ENCODE measurements around the gene PSMC4.
"Not testable (repeated sequence)": the region's sequence is repeated elsewhere in the genome, so short reads cannot be mapped to it uniquely, and the experiment has no call there.

The PSMC4 gene

DNA sequence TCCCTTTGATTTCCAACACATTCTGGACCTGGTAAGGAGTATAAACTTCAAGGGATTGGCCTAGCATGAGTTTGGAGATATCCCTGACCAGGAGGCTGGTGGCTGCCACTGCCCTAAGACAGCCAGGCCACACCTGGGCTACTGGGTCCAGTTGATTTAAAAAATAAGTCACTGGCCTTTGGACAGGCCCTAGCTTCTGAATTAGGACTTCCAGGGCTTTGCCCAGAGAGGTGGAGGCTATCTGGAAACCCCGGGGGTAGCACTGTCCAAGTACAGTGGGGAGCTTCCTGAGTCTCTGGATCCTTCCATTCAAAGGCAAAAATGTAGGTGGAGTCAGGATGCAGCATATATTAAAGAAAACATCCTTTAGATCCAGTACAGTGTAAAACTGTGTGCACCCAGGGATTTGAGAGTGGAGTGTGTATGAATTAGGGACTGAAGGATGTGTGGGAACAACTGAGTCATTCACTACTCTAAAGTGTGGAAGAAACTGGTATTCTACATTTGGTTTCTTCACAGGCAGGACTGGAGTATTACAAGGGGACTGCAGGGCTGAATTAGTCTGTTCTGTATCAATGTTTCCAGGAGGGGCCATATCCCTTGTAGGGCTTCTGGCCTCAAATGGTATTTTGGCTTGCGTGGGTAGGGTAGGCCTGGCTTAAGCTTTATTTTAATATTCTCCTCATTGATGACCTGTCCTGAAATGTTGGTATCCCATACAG lies 21.8 kb upstream of the PSMC4 start:
- no peak overlapping the region for H3K9ac ChIP-seq
- H3K36me3 ChIP-seq (ENCODE audit: control insufficient read depth, insufficient read depth, low read length): no peaks in the 10 kb centered on the region

DNA sequence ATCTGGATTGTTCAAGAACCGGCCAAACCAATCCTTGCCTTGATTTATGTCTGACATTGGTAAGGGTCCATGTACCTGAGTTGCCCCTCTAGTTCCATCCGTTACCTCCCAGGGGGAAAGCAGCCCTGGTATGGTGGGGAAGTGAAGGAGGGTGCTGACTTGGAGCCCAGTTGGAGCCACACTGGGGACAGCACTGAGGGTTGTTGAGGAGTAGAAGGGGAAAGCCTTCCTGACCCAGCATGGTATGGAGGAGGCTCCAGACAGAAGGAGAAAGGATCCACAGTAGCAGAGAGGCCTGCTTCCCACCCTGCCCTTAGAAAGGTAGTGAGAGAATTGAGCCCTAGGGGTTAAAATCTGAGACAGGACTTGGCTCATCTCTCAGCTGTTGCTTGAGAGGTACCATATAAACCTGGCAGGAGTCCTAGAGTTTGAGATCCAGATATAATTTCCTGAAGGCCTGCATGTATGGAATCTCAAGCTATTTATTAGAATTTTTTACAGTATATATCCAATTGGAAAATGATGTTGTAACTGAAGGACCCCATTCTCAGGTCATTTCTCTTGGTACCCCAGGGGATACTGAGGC lies 19.8 kb upstream of the PSMC4 start:
- Histone ChIP-seq H3K9ac (no peak overlapping the region), H3K9me3 (ENCODE audit: control insufficient read depth, low read length) (no peaks in the 10 kb centered on the region), H3K79me2 (no peaks in the 10 kb centered on the region), H3K36me3 (ENCODE audit: control insufficient read depth, insufficient read depth, low read length) (no peaks in the 10 kb centered on the region), H2AFZ (no peak overlapping the region), H3K4me3 (ENCODE audit: low read depth, low read length) (no peak overlapping the region), H3K27me3 (ENCODE audit: control insufficient read depth, insufficient read depth, low read length) (no peaks in the 10 kb centered on the region), H3K4me1 (no peaks in the 10 kb centered on the region), H3K4me2 (ENCODE audit: low read length) (no peak overlapping the region), H3K27ac (no peak overlapping the region)
- TF ChIP-seq, protein P1, sequence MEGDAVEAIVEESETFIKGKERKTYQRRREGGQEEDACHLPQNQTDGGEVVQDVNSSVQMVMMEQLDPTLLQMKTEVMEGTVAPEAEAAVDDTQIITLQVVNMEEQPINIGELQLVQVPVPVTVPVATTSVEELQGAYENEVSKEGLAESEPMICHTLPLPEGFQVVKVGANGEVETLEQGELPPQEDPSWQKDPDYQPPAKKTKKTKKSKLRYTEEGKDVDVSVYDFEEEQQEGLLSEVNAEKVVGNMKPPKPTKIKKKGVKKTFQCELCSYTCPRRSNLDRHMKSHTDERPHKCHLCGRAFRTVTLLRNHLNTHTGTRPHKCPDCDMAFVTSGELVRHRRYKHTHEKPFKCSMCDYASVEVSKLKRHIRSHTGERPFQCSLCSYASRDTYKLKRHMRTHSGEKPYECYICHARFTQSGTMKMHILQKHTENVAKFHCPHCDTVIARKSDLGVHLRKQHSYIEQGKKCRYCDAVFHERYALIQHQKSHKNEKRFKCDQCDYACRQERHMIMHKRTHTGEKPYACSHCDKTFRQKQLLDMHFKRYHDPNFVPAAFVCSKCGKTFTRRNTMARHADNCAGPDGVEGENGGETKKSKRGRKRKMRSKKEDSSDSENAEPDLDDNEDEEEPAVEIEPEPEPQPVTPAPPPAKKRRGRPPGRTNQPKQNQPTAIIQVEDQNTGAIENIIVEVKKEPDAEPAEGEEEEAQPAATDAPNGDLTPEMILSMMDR (IDR thresholded peaks at IDR 0.05): no peak

More for the DNA sequence above, 21.8 kb upstream of the PSMC4 start:
- Histone ChIP-seq H3K9me3 (ENCODE audit: control insufficient read depth, low read length) (no peaks in the 10 kb centered on the region), H3K4me1 (no peaks in the 10 kb centered on the region), H3K27me3 (ENCODE audit: control insufficient read depth, insufficient read depth, low read length) (no peaks in the 10 kb centered on the region), H2AFZ (no peak overlapping the region), H3K4me2 (ENCODE audit: low read length) (no peak overlapping the region), H3K4me3 (ENCODE audit: low read depth, low read length) (no peak overlapping the region), H3K79me2 (no peaks in the 10 kb centered on the region), H3K27ac (no peak overlapping the region)
- TF ChIP-seq, protein P1 (IDR thresholded peaks at IDR 0.05): no peak

DNA sequence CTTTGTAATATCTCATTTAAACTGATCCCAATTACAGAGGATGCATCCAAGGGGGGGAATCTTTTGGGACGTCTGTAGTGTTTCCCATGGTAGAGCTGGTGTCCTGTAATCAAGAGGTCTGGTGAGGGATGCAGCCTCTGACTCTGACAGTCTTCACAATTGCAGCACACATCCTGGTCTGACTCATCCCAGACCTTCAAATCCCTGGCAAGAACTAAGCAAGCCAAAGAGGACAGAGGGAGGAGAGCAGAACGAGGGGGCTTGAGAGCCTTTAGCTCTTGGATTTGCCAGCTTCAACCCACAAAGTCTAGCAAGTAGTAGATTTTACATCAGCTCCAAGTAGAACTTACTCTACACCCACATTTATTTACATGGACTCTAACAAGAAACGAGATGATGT lies 19.3 kb upstream of the PSMC4 start:
- Histone ChIP-seq H2AFZ (no peak overlapping the region), H3K27ac (no peak overlapping the region), H3K36me3 (ENCODE audit: control insufficient read depth, insufficient read depth, low read length) (no peaks in the 10 kb centered on the region), H3K4me2 (ENCODE audit: low read length) (no peak overlapping the region), H3K9me3 (ENCODE audit: control insufficient read depth, low read length) (no peaks in the 10 kb centered on the region), H3K4me1 (no peaks in the 10 kb centered on the region), H3K27me3 (ENCODE audit: control insufficient read depth, insufficient read depth, low read length) (no peaks in the 10 kb centered on the region), H3K4me3 (ENCODE audit: low read depth, low read length) (no peak overlapping the region), H3K79me2 (no peaks in the 10 kb centered on the region), H3K9ac (no peak overlapping the region)
- TF ChIP-seq, protein P1 (IDR thresholded peaks at IDR 0.05): no peak

DNA sequence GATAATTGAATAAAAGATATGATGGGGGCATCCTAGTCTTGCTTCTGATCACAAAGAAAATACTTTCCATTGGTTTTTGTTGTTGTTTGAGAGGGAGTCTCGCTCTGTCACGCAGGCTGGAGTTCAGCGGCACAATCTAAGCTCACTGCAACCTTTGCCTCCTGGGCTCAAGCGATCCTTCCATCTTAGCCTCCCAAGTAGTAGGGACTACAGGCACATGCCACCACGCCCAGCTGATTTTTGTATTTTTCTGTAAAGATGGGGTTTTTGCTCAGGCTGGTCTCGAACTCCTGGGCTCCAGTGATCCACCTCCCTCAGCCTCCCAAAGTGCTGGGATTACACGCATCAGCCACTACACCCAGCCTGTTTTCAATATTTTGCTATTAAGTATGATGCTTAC lies 17.1 kb upstream of the PSMC4 start:
- TF ChIP-seq, protein P1 (IDR thresholded peaks at IDR 0.05): no peak
- no peaks in the 10 kb centered on the region for H3K79me2 ChIP-seq
- no peak overlapping the region for H3K4me2 ChIP-seq (ENCODE audit: low read length)
- H3K9me3 ChIP-seq (ENCODE audit: control insufficient read depth, low read length): no peaks in the 10 kb centered on the region
- H3K36me3 ChIP-seq (ENCODE audit: control insufficient read depth, insufficient read depth, low read length): no peaks in the 10 kb centered on the region
- H3K27me3 ChIP-seq (ENCODE audit: control insufficient read depth, insufficient read depth, low read length): no peaks in the 10 kb centered on the region
- H3K4me1 ChIP-seq: no peaks in the 10 kb centered on the region
- H3K9ac ChIP-seq: no peak overlapping the region
- H2AFZ ChIP-seq: no peak overlapping the region
- no peak overlapping the region for H3K4me3 ChIP-seq (ENCODE audit: low read depth, low read length)
- H3K27ac ChIP-seq: no peak overlapping the region

DNA sequence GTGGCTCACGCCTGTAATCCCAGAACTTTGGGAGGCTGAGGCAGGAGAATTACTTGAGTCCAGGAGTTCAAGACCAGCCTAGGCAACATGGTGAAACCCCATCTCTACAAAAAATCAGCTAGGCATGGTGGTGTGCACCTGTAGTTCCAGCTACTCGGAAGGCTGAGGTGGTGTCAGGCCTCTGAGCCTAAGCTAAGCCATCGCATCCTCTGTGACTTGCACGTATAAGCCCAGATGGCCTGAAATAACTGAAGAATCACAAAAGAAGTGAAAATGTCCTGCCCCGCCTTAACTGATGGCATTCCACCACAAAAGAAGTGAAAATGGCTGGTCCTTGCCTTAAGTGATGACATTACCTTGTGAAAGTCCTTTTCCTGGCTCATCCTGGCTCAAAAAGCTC lies 13.1 kb upstream of the PSMC4 start:
- not testable (repeated sequence) for H3K4me2 ChIP-seq (ENCODE audit: low read length); H3K27ac ChIP-seq; H3K79me2 ChIP-seq; H3K4me1 ChIP-seq; H3K9ac ChIP-seq; H3K36me3 ChIP-seq (ENCODE audit: control insufficient read depth, insufficient read depth, low read length); H3K4me3 ChIP-seq (ENCODE audit: low read depth, low read length); H2AFZ ChIP-seq; H3K27me3 ChIP-seq (ENCODE audit: control insufficient read depth, insufficient read depth, low read length); H3K9me3 ChIP-seq (ENCODE audit: control insufficient read depth, low read length)

DNA sequence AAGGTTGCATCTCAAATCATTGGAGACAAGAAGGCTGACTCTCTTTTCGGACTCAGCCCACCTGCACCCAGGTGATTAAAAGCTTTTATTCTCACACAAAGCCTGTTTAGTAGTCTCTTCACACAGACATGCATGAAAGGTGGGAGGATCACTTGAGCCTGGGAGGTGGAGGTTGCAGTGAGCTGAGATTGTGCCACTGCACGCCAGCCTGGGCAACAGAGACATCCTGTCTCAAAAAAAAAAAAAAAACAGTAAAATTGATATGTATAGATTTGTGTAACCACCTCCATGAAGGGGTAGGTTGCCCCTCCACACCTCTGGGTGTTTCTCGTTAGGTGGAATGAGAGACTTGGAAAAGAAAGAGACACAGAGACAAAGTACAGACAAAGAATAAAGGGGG lies 12.0 kb upstream of the PSMC4 start:
- not testable (repeated sequence) for H3K27ac ChIP-seq; H3K79me2 ChIP-seq; H3K36me3 ChIP-seq (ENCODE audit: control insufficient read depth, insufficient read depth, low read length); H3K9ac ChIP-seq; H2AFZ ChIP-seq; H3K9me3 ChIP-seq (ENCODE audit: control insufficient read depth, low read length); H3K4me3 ChIP-seq (ENCODE audit: low read depth, low read length); H3K27me3 ChIP-seq (ENCODE audit: control insufficient read depth, insufficient read depth, low read length); H3K4me1 ChIP-seq; H3K4me2 ChIP-seq (ENCODE audit: low read length)

DNA sequence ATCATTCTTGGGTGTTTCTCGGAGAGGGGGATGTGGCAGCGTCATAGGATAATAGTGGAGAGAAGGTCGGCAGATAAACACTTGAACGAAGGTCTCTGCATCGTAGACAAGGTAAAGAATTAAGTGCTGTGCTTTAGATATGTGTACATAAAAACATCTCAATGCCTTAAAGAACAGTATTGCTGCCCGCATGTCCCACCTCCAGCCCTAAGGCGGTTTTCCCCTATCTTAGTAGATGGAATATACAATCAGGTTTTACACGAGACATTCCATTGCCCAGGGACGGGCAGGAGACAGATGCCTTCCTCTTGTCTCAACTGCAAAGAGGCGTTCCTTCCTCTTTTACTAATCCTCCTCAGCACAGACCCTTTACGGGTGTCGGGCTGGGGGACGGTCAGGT lies 11.6 kb upstream of the PSMC4 start:
- not testable (repeated sequence) for H3K9ac ChIP-seq; H3K79me2 ChIP-seq; H3K9me3 ChIP-seq (ENCODE audit: control insufficient read depth, low read length); H2AFZ ChIP-seq; H3K4me3 ChIP-seq (ENCODE audit: low read depth, low read length); H3K36me3 ChIP-seq (ENCODE audit: control insufficient read depth, insufficient read depth, low read length); H3K4me2 ChIP-seq (ENCODE audit: low read length); H3K27me3 ChIP-seq (ENCODE audit: control insufficient read depth, insufficient read depth, low read length); H3K27ac ChIP-seq; H3K4me1 ChIP-seq
